Endothelial cell of umbilical vein (primary cell): ENCODE data around the gene SLC26A8.

ENCODE experiments used
- CTCF ChIP-seq, 2 donors: IDR thresholded peaks; 1 replicate in 1 of 2; 2 replicates in 1 of 2; pipeline ENCODE4 v1.5.1; 2011; ENCODE audit warnings: low read length in 2 of 2, mild to moderate bottlenecking in 2 of 2, moderate library complexity in 2 of 2, control low read depth in 1 of 2, inconsistent platforms in 1 of 2, low read depth in 1 of 2; ENCODE audit not compliant: insufficient read depth in 1 of 2; ENCODE audit errors: extremely low read depth in 1 of 2
- EZH2 ChIP-seq: IDR thresholded peaks from 2 replicates; pipeline ENCODE4 v1.6.1; 2012; ENCODE audit warnings: borderline replicate concordance, low read depth, mild to moderate bottlenecking, moderate library complexity, low read length, inconsistent platforms; ENCODE audit not compliant: severe bottlenecking
- MYC ChIP-seq: IDR thresholded peaks from one replicate; pipeline ENCODE4 v1.6.1; 2011; ENCODE audit warnings: mild to moderate bottlenecking, low read depth, low read length
- POLR2AphosphoS5 ChIP-seq: IDR thresholded peaks from 2 replicates; pipeline ENCODE4 v1.6.1; 2012; ENCODE audit warnings: low read depth, mild to moderate bottlenecking, control low read depth, low read length, moderate library complexity; ENCODE audit not compliant: insufficient read depth

- TF ChIP-seq CTCF (IDR thresholded peaks at IDR 0.05; ENCODE audit: extremely low read depth in 1 of 2, insufficient read depth in 1 of 2, low read depth in 1 of 2, low read length in 2 of 2) = no peak
- no peak for TF ChIP-seq POLR2AphosphoS5
- TF ChIP-seq EZH2 = no peak
- TF ChIP-seq MYC = no peak
Observed at GRCh38 chr6:35924146-35924545, 100.3 kb downstream of the SLC26A8 start.
